ENCODE measurements around the gene EIF5A.

Gene EIF5A

DNA sequence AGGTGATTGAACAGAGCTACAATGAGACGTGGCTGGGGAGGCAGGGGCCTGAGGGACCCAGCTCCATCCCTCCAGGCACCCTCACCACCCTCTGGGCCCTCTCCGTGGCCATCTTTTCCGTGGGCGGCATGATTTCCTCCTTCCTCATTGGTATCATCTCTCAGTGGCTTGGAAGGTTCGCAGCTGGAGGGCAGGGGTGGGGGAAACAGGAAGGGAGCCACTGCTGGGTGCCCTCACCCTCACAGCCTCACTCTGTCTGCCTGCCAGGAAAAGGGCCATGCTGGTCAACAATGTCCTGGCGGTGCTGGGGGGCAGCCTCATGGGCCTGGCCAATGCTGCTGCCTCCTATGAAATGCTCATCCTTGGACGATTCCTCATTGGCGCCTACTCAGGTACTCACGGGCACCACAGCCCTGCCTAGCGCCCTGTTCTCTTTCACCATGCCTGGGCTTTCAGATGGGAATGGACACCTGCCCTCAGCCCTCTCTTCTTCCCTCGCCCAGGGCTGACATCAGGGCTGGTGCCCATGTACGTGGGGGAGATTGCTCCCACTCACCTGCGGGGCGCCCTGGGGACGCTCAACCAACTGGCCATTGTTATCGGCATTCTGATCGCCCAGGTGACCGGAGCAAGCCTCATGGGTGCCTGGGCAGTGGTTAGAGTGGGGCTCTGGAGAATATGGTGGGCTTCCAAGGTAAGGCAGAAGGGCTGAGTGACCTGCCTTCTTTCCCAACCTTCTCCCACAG, 23.8 kb upstream of the EIF5A start:
- in situ Hi-C loops (cut with MboI; ENCODE audit: low pct_unique_long_range_greater_than_20kb, low sequenced_read_pairs), result no loop called here
- no peak for DNase-seq

DNA sequence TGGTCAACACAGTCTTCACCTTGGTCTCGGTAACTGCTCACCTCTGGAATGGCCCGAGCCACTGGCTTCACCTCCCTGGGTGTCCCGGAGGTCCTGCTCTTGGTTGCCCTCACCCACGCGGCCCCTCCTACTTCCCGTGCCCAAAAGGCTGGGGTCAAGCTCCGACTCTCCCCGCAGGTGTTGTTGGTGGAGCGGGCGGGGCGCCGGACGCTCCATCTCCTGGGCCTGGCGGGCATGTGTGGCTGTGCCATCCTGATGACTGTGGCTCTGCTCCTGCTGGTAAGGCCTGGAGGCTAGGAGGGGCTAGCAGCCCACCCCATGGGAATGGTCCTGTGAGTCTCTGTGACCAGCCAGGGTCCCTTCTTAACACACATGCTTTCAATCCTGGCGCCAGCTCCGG, 22.5 kb upstream of the EIF5A start:
- in situ Hi-C loops (cut with MboI; ENCODE audit: low pct_unique_long_range_greater_than_20kb, low sequenced_read_pairs), result no loop called here
- DNase-seq, result no peak

DNA sequence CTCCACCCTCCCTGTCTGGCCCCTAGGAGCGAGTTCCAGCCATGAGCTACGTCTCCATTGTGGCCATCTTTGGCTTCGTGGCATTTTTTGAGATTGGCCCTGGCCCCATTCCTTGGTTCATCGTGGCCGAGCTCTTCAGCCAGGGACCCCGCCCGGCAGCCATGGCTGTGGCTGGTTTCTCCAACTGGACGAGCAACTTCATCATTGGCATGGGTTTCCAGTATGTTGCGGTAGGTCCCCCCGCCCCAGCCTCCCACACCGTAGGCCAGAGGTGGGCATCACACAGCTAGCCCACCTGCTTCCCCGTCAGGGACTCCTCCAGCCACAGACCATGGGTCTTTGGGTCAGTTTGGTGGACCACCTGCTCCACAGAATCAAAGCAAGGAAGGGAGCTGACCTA, 21.7 kb upstream of the EIF5A start:
- DNase-seq, result no peak
- in situ Hi-C loops (cut with MboI; ENCODE audit: low pct_unique_long_range_greater_than_20kb, low sequenced_read_pairs), result no loop called here

DNA sequence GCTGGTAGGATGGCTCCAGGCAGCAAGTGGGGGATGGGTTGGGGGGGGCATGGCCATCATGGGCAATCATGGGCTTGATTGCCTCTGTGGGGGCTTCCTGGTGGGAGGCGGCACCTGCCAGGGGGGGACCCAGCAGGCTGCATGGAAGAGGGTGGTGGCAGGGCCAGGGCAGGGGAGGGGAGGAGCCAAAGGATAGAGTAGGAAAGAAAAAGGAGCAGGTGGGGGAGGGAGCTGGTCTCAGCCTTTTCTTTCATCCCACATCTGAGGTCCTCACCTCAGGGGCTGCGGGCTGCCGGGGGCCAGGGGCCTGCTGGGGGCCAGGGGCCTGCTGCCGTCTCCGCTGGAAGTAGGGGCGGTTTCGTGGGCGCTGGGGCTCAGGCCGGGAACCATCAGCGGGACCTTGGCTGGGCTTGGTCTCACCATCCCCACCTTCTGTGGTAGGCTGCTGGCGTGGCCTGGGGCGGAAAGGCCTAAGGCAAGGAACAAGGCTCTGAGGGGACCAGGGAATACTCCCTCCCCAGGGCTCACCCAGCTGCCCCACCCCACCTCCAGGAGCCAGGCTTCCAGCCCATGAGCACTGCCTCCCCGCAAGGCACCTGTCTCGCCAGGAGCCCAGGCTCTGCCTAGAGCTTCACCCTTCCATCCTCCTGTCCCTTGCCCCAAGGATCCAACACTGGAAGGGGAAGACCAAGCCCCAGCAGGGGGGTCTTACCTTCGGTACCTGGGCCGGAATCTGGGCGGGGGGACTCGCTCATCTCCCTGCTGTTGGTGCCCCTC, 18.0 kb upstream of the EIF5A start:
- no peak for DNase-seq
- in situ Hi-C loops (cut with MboI; ENCODE audit: low pct_unique_long_range_greater_than_20kb, low sequenced_read_pairs), result no loop called here

DNA sequence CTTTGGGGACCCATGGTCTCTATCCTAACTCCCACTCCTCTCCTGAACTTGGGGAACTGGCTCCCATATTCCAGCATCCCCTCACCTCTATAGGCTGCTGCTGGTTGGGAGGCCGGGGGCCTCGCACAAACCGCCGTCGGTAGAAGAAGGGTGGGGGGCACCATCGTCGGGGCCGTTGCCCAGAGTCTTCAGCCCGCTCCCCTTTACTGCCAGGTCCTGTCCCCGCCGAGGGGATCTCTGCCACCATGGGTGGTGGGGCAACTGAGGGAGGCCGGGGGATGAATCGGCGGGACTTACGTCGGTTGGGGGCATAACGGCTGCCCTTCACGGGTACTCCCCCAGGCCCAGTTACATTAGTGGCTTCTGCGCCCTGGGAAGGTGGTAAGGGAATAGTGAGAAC, 17.3 kb upstream of the EIF5A start:
- in situ Hi-C loops (cut with MboI; ENCODE audit: low pct_unique_long_range_greater_than_20kb, low sequenced_read_pairs), result no loop called here
- no peak for DNase-seq

- in situ Hi-C loops (cut with MboI; ENCODE audit: low pct_unique_long_range_greater_than_20kb, low sequenced_read_pairs), result no loop called here
- no peak for DNase-seq
Measured at GRCh38 chr17:7290685-7291084, 16.7 kb upstream of the EIF5A start.

DNA sequence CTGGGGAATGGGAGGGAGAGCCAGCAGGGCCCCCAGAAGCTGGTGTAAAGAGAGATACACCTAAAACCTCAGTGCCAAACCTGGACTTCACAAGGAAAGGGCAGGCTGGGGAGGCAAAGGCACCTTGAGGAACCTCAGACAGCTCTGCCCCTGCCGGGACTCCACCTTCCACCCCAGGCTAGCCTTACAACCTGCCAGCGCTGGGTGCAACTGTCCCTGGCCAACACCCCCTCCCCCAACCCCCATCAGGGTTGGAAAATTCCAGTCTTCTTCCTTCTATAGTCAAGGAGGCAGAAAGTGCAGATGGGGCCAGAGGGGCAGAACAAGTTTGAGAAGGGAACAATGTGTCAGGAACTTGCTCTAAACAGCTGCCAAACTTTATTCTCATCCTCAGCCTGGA, 15.2 kb upstream of the EIF5A start:
- DNase-seq, result no peak
- in situ Hi-C loops (cut with MboI; ENCODE audit: low pct_unique_long_range_greater_than_20kb, low sequenced_read_pairs), result no loop called here

GRCh38 chr17:7292729-7293128, 14.7 kb upstream of the EIF5A start:
- no peak for DNase-seq
- in situ Hi-C loops (cut with MboI; ENCODE audit: low pct_unique_long_range_greater_than_20kb, low sequenced_read_pairs), result no loop called here

GRCh38 chr17:7293159-7293558, 14.3 kb upstream of the EIF5A start:
- peak; percentile 81 for DNase-seq
- in situ Hi-C loops (cut with MboI; ENCODE audit: low pct_unique_long_range_greater_than_20kb, low sequenced_read_pairs), result no loop called here

DNA sequence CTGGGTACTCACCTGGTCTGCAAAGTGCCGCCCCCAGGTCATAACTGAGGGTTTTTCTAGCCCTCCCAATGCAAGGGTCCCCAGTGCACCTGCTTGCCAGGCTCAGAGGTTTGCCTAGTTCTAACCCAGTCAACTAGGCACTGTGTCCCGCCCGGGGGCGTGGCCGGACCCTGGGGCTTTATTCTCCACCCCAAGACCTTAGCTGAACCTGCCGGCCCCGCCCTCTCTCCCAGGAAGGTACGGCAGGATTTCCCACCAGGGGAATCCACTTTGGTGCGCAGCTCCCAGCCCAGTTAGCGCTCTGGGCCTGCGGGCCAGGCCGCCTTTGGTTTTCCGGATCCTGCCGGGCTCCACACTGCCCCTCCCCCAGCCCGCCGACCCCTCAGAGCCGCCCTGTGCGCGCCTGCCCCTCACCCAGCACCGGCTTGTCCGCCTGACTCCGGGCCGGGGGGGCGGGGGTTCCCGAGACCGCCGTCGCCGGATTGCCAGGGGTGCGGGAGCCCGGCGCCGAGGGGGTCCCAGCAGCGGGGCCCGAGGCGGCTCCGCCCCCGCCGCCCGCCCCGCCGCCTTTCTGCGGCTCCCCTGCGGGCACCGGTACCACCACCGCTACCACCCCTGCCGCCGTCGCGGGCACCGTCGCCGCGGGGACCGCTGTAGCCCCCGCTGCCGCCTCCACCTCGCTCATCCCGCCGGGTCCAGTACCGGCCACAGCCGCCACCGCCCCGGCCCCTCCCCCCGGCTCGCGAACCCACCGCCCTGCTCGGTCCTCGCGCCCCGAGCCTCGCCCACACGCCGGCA, 13.4 kb upstream of the EIF5A start:
- in situ Hi-C loops (cut with MboI; ENCODE audit: low pct_unique_long_range_greater_than_20kb, low sequenced_read_pairs), result no loop called here
- DNase-seq, result peak; percentile 38

DNA sequence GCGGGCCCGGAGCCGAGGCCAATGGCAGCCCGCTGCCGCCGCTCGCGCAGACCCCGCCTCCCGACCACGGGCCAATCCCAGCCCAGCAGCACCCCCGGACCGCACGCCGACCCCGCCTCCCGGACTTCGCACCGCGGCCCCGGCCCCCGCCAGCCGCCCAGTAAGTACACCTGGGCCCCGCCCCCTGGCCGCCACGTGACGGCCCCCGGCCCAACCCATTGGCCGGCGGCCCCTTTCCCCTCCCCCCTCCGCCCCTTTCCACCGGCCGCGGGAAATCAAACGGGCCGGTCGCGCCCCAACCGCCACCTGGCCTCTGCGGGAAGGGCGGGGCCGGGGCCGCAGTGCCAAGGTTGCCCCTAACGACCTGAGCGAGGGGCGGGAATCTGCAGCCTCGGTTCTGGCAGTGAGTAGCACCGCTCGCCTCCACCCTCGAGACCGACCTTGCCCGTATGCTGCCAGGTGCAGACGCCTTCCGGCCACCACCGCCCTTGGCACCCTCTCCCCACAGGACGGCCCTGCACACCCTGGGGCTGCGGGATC, 12.7 kb upstream of the EIF5A start, which contains the start of gene YBX2:
YBX2 (minus strand) TSS at position 26 of the 540 bp plus-strand sequence. CDS start 139 bp downstream, outside the sequence.
- peak; percentile 60 for DNase-seq
- in situ Hi-C loops (cut with MboI; ENCODE audit: low pct_unique_long_range_greater_than_20kb, low sequenced_read_pairs), result no loop called here

- DNase-seq, result no peak
- in situ Hi-C loops (cut with MboI; ENCODE audit: low pct_unique_long_range_greater_than_20kb, low sequenced_read_pairs), result no loop called here
Measured at GRCh38 chr17:7295230-7296180, 11.9 kb upstream of the EIF5A start.

- in situ Hi-C loops (cut with MboI; ENCODE audit: low pct_unique_long_range_greater_than_20kb, low sequenced_read_pairs), result no loop called here
- peak; percentile 91 for DNase-seq
Measured at GRCh38 chr17:7296189-7296861, 11.1 kb upstream of the EIF5A start.

- in situ Hi-C loops (cut with MboI; ENCODE audit: low pct_unique_long_range_greater_than_20kb, low sequenced_read_pairs), result no loop called here
Measured at GRCh38 chr17:7304179-7304578, 3.2 kb upstream of the EIF5A start.

DNA sequence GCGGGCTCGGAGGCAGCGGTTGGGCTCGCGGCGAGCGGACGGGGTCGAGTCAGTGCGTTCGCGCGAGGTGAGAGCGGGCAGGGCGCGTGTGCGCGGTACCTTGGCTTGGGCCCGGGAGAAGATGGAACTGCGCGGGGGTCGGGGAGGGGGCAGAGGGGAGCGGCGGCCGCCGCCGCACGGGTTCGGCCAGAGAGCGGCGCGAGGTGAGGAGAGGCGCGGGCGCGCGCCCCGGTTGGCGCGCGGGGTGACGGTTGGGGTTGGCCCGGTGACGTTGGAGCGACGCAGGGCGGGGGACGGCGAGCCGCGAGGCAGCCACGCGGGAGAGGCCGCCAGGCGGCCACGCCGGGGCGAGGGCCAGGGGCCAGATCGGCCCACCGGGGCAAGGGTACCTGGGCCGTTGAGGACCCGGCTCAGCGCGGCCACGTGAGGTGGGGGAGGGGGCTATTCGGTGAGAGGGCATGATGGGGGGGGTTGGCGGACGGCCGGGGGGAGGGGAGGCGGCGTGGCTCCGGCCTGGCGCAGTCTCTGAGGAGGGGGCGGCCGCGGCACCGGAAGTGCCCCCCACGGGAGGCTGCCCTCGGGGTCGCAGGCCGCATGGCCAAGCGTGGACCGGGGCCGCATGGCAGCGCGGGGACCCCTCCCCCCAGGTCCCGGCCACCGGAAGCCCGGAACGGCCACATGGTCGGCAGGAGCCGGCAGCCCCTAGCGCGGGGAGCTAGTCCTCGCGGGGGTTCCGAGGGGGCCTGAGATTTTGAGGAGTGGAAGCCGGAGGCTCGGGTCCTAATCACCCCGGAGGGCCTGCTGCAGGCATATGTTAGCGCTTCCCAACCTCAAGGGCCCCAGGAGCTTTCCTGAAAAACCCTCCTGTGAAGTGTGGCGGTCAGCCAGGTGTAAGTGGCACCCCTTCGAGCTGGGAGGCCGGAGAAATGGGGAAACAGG, 527 bp downstream of the EIF5A start:
- no peak for DNase-seq
- in situ Hi-C loops (cut with MboI; ENCODE audit: low pct_unique_long_range_greater_than_20kb, low sequenced_read_pairs), result no loop called here

More at GRCh38 chr17:7304179-7304578, 3.2 kb upstream of the EIF5A start:
- no peak for DNase-seq

DNA sequence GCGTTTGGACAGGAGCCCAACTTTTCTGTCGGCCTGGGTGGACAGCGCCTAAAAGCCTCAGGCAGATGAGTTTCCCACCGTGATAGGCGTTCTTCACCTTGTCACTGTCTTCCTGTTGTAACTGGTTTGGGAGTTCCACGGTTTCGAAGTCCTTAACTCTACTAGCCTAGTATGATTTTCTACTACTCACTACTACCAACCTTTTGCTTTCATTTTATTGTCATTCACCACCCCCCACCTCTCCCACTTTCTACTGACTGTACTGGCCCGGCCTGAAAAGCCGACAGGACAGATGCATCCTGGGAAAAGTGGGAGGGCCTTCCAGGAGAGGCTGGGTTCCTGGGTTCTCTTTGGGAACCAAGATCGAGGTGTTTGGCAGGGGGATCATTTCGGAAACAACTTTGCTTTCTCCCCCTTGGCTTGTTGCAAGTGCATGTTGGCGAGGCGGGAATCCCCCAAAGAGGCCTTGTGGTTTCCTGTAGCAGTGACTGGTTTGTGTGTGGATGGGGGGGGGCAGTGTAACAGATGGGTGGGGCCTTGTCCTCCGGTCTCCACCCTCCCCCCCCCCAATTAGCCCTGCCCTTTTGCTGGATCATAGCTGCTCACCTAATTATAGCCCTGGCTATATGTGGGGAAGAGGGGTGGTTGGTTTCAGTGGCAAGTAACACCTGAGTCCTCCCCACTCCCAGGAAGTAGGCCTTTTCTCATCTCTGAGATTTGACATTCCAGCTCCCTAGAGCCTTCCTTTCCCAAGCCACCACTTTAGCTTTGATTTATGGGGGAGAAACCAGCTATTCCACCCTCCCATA, 1.4 kb downstream of the EIF5A start:
- in situ Hi-C loops (cut with MboI; ENCODE audit: low pct_unique_long_range_greater_than_20kb, low sequenced_read_pairs), result no loop called here
- peak; percentile 85 for DNase-seq
